Osteoblast (primary cell): ENCODE results near the gene SIPA1L3. TPM values are rescaled to one million over a fixed set of nuclear protein-coding genes. Genes with fewer than 3 reads are reported as not detected.
A peak's percentile ranks its signal among the peaks of the same experiment; 100 is the strongest.

Experiments
- DNase-seq: peaks from one replicate; pipeline ENCODE4 v3.0.0; 2011; ENCODE audit warnings: low spot score, mixed read lengths; ENCODE audit not compliant: insufficient read length; ENCODE audit errors: missing footprints
- H2AFZ ChIP-seq: 2 replicates; pipeline ENCODE4 v1.6.0; 2011; ENCODE audit warnings: mild to moderate bottlenecking, low read length
- H3K27ac ChIP-seq: 2 replicates; pipeline ENCODE4 v1.5.1; 2011; ENCODE audit warnings: mild to moderate bottlenecking, low read depth, low read length, moderate library complexity
- H3K27me3 ChIP-seq: 2 replicates; pipeline ENCODE4 v1.6.0; 2012; ENCODE audit warnings: mild to moderate bottlenecking, control low read depth, inconsistent platforms, low read length, moderate library complexity; ENCODE audit not compliant: insufficient read depth
- H3K36me3 ChIP-seq: 2 replicates; pipeline ENCODE4 v1.5.1; 2011; ENCODE audit warnings: mild to moderate bottlenecking, low read length, control low read depth, moderate library complexity; ENCODE audit not compliant: insufficient read depth
- H3K4me1 ChIP-seq: 2 replicates; pipeline ENCODE4 v1.5.1; 2011; ENCODE audit warnings: mild to moderate bottlenecking, low read length, control low read depth, moderate library complexity; ENCODE audit not compliant: insufficient read depth
- H3K4me2 ChIP-seq: 2 replicates; pipeline ENCODE4 v1.6.0; 2011; ENCODE audit warnings: mild to moderate bottlenecking, low read length; ENCODE audit not compliant: insufficient read depth
- H3K4me3 ChIP-seq: fragments of 200-600 bp; sonication (generic); 3 replicates; pipeline ENCODE4 v1.5.1; 2012; ENCODE audit warnings: mild to moderate bottlenecking, low read length, inconsistent platforms; ENCODE audit not compliant: insufficient read depth
- H3K79me2 ChIP-seq: 2 replicates; pipeline ENCODE4 v1.6.0; 2012; ENCODE audit warnings: mild to moderate bottlenecking, low read length, control low read depth, inconsistent platforms; ENCODE audit not compliant: insufficient read depth
- H3K9me3 ChIP-seq: 2 replicates; pipeline ENCODE4 v1.5.1; 2011; ENCODE audit warnings: low read depth, low read length, control low read depth
- H4K20me1 ChIP-seq: 2 replicates; pipeline ENCODE4 v1.6.0; 2012; ENCODE audit warnings: mild to moderate bottlenecking, low read length, control low read depth; ENCODE audit not compliant: insufficient read depth
- CTCF ChIP-seq: IDR thresholded peaks from 2 replicates; pipeline ENCODE4 v1.5.1; 2011; ENCODE audit warnings: mild to moderate bottlenecking, low read depth, low read length, moderate library complexity; ENCODE audit errors: extremely low read depth
- total RNA-seq: library from RNA; depleted of rRNA; stranded (reverse); fragments of >200 nt; gene quantifications from 2 replicates; pipeline ENCODE4 v1.2.3, GENCODE V29; 2012

SIPA1L3 gene
- total RNA-seq, 1 donor = 17.4 TPM

- peak overlapping the region; percentile 90 for H3K27ac ChIP-seq
- TF ChIP-seq CTCF = no peak
- peak; percentile 38 for DNase-seq
- peaks cover 24% of the 10 kb centered on the region for H3K36me3 ChIP-seq
- peaks cover 34% of the 10 kb centered on the region for H3K79me2 ChIP-seq
- no peaks in the 10 kb centered on the region for H3K27me3 ChIP-seq
- peaks cover 16% of the 10 kb centered on the region for H4K20me1 ChIP-seq
- peaks cover 17% of the 10 kb centered on the region for H3K4me1 ChIP-seq
- no peak overlapping the region for H3K4me2 ChIP-seq
- H3K9me3 ChIP-seq = no peaks in the 10 kb centered on the region
- no peak overlapping the region for H2AFZ ChIP-seq
- H3K4me3 ChIP-seq = no peak overlapping the region
Measured at GRCh38 chr19:38081547-38082255, 174.7 kb downstream of the SIPA1L3 start.

GRCh38 chr19:38082256-38083118, 175.5 kb downstream of the SIPA1L3 start:
- Histone ChIP-seq H4K20me1 (peaks cover 16% of the 10 kb centered on the region), H3K4me2 (no peak overlapping the region), H2AFZ (no peak overlapping the region), H3K4me3 (no peak overlapping the region), H3K36me3 (peaks cover 30% of the 10 kb centered on the region), H3K79me2 (peaks cover 40% of the 10 kb centered on the region), H3K27me3 (no peaks in the 10 kb centered on the region), H3K27ac (no peak overlapping the region), H3K4me1 (peaks cover 17% of the 10 kb centered on the region), H3K9me3 (no peaks in the 10 kb centered on the region)
- DNase-seq = peak; percentile 71
- no peak for TF ChIP-seq CTCF

GRCh38 chr19:38084196-38084595, 177.2 kb downstream of the SIPA1L3 start:
- H3K27me3 ChIP-seq = no peaks in the 10 kb centered on the region
- H4K20me1 ChIP-seq = peaks cover 16% of the 10 kb centered on the region
- no peak overlapping the region for H3K27ac ChIP-seq
- no peak overlapping the region for H3K4me3 ChIP-seq
- TF ChIP-seq CTCF = no peak
- H3K9me3 ChIP-seq = no peaks in the 10 kb centered on the region
- peaks cover 41% of the 10 kb centered on the region for H3K79me2 ChIP-seq
- H3K4me2 ChIP-seq = no peak overlapping the region
- H3K4me1 ChIP-seq = peaks cover 17% of the 10 kb centered on the region
- no peak overlapping the region for H2AFZ ChIP-seq
- H3K36me3 ChIP-seq = peaks cover 38% of the 10 kb centered on the region
- DNase-seq = no peak

- Histone ChIP-seq H3K4me2 (no peak overlapping the region), H3K79me2 (peaks cover 22% of the 10 kb centered on the region), H3K36me3 (peaks cover 34% of the 10 kb centered on the region), H3K4me1 (no peaks in the 10 kb centered on the region), H3K27ac (no peak overlapping the region), H3K4me3 (no peak overlapping the region), H2AFZ (no peak overlapping the region), H4K20me1 (peaks cover 3% of the 10 kb centered on the region), H3K9me3 (no peaks in the 10 kb centered on the region), H3K27me3 (no peaks in the 10 kb centered on the region)
- DNase-seq = no peak
- no peak for TF ChIP-seq CTCF
Measured at GRCh38 chr19:38089440-38089839, 182.4 kb downstream of the SIPA1L3 start.
